Upper lobe of left lung (tissue), 4 donors: ENCODE data around the gene DENND1A.

ENCODE experiments used
- POLR2A ChIP-seq, 4 donors: fragments of 450-650 bp; IDR thresholded peaks; one replicate each; pipeline ENCODE4 v1.5.1; 2016 to 2017; ENCODE audit warnings: antibody characterized with exemption in 4 of 4, mild to moderate bottlenecking in 2 of 4
- POLR2AphosphoS5 ChIP-seq, 2 donors: sonication (generic); formaldehyde crosslinking; IDR thresholded peaks; one replicate each; pipeline ENCODE4 v1.5.1; 2017; ENCODE audit warnings: antibody characterized with exemption in 2 of 2
- TF ChIP-seq, protein P1 (sequence below), 6 experiments: fragments of 450-650 bp in 4 of 6; fragments of 200-600 bp in 2 of 6; sonication (generic) in 2 of 6; IDR thresholded peaks; one replicate each; pipeline ENCODE4 v1.5.1; 2016 to 2019; ENCODE audit warnings: antibody characterized with exemption in 6 of 6

- TF ChIP-seq, protein P1, sequence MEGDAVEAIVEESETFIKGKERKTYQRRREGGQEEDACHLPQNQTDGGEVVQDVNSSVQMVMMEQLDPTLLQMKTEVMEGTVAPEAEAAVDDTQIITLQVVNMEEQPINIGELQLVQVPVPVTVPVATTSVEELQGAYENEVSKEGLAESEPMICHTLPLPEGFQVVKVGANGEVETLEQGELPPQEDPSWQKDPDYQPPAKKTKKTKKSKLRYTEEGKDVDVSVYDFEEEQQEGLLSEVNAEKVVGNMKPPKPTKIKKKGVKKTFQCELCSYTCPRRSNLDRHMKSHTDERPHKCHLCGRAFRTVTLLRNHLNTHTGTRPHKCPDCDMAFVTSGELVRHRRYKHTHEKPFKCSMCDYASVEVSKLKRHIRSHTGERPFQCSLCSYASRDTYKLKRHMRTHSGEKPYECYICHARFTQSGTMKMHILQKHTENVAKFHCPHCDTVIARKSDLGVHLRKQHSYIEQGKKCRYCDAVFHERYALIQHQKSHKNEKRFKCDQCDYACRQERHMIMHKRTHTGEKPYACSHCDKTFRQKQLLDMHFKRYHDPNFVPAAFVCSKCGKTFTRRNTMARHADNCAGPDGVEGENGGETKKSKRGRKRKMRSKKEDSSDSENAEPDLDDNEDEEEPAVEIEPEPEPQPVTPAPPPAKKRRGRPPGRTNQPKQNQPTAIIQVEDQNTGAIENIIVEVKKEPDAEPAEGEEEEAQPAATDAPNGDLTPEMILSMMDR (IDR thresholded peaks at IDR 0.05): no peak
- TF ChIP-seq POLR2A (IDR thresholded peaks at IDR 0.05): no peak
- TF ChIP-seq POLR2AphosphoS5 (IDR thresholded peaks at IDR 0.05): no peak
Observed at GRCh38 chr9:123377211-123377971, 552.5 kb downstream of the DENND1A start.
